GM18507 (cell line): ENCODE results near the gene C1QA.
A peak's percentile ranks its signal among the peaks of the same experiment; 100 is the strongest.
"Not testable (repeated sequence)": the region's sequence is repeated elsewhere in the genome, so short reads cannot be mapped to it uniquely, and the experiment has no call there.

Experiments used
- DNase-seq: peaks from one replicate; pipeline ENCODE4 v3.0.0; 2011; ENCODE audit warnings: low read depth; ENCODE audit not compliant: insufficient read length; ENCODE audit errors: extremely low spot score
- FAIRE-seq: peaks from 2 replicates; lab custom pipeline; 2011; peaks lifted over from hg19 to GRCh38; lab: Jason Lieb, UNC

The C1QA gene

DNA sequence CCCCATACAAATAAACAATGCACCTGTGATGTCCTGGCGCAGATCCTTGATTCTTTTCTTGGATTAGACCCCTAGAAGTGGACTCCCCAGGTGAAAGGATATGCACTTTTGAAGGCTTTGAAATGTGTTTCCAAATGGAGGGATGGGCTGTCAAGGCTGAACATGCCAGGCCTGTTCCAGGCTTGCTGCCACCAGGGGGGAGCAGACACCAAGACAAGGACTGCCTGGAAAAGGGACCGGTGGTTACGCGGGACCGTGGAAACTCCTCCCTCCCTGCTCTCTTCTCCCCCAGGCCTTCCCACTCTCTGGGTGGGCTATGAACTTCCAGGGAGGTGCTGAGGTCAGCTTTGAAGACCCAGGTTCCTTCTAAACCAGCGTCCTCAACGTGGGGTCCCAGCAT, 29.3 kb downstream of the C1QA start:
- no peak for FAIRE-seq
- no peak for DNase-seq

DNA sequence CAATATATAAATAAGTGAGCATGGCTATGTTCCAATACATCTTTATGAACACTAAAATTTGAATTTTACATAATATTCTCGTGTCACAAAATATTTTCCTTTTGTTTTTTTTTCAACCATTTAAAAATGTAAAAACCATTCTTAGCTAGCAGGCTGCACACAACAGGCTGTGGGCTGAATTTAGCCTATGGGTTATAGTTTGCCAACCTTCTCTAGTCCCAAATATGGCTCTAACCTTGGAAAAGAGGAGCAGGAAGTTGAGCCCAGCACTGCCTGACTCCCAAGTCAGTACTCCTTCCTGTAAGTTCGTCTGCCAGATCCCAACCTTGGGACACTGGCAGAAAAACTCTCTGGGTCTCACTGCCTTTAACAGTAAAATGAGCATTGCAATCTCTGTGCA, 30.0 kb downstream of the C1QA start:
- no peak for FAIRE-seq
- DNase-seq: no peak

DNA sequence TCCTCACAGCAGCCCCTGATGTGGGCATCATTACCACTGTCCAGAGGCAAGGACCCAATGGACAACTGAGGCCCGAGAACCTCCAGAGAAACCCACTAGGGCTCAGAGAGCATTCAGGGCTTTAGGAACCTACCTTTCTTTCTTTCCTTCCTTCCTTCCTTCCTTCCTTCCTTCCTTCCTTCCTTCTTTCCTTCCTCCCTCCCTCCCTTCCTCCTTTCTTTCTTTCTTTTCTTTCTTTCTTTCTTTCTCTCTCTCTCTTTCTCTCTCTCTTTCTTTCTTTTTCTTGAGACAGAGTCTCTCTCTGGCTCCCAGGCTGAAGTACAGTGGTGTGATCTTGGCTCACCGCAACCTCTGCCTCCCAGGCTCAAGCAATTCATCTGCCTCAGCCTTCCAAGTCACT, 32.4 kb downstream of the C1QA start:
- not testable (repeated sequence) for FAIRE-seq, DNase-seq

DNA sequence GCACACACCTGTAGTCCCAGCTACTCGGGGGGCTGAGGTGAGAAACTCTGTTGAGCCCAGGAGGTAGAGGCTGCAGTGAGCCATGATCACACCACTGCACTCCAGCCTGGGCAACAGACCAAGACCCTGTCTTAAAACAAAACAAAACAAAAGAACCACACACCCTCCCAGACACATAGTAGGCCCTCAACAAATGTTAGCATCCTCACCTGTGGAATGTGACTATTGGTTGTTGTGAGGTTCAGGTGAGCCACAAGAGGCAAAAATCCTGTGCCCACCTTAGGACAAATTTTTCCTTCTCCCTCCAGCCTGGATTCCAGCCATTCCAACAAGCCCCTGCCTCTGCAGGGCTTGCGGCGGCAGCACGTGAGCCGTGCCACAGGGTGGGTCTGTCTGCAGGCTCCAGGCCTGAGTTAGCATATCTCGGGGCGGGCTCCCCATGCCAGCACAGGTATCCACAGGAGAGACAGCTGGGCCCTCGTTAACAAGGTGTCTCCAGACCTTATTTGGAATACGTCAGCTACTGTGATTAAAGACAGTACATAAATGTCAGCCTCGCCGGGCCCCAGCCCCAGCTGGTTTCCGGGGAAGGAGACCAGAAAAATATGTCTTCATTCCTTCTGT, 34.0 kb downstream of the C1QA start:
- no peak for DNase-seq
- FAIRE-seq: no peak

DNA sequence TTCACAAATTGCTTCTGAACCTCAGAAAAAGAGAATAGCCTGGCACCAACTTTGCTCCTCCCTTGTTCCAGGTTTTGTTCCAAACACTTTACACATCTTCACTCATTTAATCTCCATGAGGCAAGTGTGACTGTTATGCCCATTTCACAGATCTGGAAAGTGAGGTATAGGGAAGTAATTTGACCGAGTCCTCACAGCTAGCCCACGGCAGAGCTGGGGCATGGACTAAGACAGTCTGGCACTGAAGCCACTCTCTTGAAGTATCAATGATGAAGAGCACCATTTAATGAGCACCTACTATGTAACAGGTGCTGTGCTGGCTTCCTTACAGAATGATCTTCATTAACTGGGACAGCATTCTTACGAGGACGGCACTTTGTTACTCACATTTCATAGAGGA, 35.6 kb downstream of the C1QA start:
- FAIRE-seq (no peak), DNase-seq (no peak)

DNA sequence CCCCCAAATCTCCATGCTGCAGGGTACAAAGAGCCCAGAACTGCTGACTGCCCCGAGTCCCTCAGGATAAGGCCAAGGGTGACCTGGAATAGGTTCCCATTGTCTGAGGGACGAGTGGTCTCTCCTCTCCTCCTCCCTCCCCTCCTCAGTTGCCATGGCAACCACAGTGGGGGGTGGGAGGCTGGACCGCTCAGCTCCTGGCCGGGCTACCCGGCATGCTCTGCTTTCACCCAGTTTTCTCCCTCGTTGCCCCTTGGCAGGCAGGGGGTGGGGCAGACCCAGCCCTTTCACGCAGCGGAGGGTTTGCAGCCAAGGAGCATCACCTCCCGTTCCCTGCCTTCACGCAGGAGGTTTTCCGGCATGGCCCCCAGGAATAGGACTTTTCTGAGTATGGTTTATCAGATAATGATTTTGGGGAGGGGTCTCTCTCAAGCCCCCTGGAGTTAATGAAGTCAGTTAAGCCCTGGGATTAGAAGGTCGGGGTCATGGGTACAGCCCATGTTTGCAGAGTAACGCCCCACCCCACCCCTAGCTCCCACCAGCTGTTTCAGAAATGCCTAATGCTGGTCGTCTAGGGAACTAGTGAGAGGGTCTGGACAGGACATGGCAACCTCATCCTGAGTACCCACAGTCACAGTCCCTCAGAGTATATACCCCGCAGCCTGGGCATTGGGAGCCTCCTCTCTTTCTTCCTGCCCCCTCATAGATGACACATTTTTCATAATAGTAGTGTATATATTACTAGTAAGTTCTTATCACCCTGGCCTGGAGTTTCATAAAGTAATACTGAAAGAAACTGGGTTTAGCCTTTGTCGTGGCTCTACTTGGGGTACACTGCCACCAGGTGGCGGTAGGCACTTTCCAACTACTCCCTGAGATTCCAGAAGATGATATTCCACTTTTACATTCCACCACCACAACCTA, 37.3 kb downstream of the C1QA start:
- DNase-seq (no peak), FAIRE-seq (peak; percentile 68)

DNA sequence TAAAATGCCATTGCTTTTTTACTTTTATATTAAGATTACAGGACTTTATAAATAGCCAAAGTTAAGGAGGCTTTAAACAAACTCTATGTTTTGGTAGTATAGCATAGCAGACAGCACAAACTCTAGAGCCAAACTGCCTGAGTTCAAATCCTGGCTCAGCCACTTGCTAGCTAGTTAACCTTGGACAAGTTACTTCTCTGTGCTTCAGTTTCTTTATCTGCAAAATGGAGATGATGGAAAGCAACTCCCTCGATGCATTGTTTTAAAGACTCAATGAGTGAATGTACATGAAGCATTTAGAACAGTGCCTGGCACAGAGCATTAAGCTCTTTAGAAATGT, 38.0 kb downstream of the C1QA start:
- DNase-seq: no peak
- FAIRE-seq: no peak

DNA sequence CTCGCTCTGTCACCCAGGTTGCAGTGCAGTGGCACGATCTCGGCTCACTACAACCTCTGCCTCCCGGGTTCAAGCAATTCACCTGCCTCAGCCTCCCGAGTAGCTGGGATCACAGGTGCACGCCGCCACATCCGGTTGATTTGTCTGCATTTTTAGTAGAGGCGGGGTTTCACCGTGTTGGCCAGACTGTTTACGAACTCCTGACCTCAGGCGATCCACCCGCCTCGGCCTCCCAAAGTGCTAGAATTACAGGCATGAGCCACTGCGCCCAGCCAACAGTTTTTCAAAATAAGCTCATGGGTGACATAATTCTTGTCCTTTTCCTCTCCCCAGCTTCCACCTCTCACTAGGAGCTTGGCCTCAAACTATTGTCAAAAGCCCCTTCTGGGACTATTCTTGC, 39.7 kb downstream of the C1QA start:
- FAIRE-seq, DNase-seq: not testable (repeated sequence)

DNA sequence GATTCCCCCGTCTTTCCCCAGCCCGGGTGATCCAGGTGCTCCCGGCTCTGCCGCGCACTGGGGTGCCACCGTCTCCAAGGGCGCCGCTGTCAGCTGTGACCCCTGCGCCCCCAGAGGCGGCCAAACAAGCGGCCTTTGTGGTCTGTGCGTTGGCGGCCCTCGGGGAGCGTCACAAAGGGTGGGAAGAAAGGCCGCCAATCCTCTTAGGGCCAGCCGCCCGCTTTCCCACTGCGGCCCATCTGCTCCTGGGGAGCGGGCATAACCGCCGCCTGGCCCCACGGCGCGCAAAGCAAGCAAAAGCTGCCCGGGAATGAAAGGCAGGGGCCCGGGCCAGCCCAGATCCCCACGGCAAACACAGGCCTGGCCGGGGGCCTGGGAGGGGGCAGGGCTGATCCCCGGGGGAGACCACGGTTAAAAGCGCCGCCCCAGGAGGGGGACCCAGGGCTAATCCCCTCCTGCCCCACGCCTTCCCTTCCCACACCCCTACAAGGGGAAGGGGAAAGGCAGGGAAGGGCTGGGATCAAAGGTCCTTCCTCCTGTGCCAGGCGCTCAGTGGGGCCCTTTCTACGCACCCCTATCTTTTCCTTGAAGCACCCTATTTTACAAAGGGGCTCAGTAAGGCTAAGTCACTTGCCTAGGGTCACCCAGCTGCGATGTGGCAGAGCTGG, 40.6 kb downstream of the C1QA start:
- FAIRE-seq (no peak), DNase-seq (no peak)

DNA sequence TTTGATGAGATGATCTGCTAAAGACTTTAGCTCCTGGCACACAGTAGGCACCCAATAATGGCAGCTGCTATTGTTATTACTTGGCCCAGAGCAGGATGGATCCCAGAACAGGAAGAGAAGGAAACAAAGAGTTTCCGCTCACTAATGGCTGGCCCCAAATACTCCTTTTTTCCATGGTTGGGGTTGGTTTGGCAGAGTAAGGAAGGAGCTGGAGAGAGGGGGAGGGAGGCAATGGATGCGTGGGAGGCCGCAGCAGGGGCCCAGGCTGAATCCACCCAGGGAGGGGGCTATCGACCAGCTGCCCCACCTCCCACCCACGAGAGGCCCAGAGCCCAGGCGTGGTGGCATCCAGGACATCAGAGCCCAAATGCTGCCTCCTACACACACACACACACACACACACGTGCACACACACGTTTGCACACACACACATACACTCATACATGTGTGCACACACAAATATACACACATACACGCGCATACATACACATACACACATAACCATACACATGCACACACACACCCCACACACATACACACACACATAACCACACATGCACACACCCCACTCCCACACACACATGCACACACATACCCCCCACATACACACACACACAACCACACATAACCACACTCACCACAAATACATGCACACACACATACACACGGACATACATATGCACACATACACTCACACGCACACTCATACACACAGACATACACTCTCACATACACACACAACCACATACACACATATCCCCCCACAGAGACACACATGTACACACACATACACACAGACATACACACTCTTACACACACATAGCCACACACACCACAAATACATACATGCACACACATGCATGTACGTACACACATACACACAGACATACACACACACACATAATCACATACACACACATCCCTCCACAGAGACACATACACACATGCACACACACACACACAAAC, 41.8 kb downstream of the C1QA start:
- no peak for FAIRE-seq

DNA sequence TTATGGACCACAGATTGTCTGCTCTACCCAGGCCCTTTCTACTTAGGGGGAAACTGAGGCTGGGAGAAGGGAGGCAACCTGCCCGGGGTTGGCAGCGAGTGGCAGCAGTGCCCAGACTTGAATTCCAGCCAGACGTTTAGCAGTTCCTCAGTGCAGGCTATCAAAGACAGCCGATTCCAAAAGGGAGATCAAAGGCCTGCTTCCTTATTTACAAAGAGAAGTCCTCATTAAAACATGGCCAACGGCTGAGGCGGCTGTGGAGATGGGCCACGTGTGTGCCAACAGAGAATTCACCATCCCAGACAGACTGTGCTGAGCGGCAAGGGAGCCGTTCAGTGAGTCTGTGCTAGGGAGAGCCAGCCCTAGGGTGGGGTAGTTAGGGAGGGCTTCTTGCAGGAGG, 44.3 kb downstream of the C1QA start:
- FAIRE-seq: no peak
- DNase-seq: no peak

More for the DNA sequence above, 41.8 kb downstream of the C1QA start:
- DNase-seq: no peak

DNA sequence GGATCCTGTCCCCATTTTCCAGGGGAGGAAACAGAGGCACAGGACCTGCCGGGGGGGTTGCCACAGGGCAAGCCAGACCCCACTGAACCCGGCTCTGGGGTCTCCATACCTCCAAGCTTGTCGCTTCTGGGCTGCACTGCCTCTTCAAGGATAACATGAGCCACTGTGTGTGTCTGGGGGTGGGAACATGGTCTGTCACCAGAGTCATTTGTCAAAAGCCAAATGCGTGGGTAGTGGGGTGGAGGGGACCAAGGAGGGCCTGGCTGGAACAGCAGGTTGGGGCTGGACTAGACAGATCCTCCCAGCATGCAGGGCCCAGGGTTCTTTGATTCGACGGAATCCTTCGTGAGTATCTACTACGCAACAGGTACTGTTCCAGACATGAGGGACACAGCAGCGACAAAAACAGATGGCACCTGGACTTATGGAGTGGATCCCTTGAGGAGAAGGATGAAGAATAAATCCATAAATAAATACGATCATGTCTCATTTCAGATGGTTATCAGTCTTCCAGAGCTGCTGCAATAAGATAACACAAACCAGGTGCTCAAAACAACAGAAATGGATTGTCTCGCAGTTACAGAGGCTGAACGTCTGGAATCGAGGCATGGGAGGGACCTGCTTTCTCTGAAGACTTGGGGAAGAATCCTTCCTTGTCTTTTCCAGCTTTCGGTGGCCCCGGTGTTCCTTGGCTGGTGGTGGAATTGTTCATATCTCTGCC, 45.3 kb downstream of the C1QA start:
- FAIRE-seq: no peak

DNA sequence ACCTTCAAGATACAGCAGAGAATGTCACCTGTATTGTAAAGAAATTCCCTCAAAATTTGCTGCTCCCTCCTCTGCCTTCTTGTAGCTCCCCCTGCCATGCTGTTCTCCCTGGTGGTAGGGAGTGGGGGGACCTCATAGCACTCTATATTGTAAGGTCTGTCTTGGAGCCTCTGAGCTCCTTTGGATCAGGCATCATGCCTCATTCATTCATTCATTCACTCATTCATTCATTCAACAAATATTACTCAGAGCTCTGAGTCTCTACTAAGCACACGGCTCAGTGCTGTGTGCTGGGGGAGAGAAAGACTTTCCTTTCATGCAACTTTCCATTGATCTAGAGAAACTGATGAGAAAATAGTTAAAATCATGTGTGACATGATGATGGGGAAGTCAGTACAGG, 47.1 kb downstream of the C1QA start:
- FAIRE-seq (no peak), DNase-seq (no peak)

More for the DNA sequence above, 45.3 kb downstream of the C1QA start:
- DNase-seq: no peak

DNA sequence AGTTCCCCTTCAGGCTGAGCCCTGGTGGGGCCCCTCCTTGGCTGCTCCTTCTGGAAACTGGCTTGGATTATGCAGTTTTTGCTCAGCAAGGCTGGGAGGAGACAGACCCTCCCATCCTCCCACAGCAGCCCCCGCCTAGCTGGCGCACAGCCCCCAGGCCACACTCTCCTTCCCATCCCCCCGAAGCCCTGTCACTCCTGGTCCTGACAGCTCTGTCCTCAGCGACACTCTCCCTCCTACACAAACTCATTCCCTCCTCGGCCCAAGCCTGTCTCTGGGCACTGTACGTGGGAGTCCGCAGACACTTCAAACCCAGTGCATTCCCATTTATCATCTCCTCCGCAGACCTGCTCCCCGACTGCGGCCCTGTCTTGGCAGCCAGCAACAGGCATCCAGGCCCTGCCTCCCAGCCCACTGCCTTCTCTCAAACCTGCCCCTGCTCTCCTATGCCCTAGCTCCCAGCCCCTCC, 49.2 kb downstream of the C1QA start:
- DNase-seq: no peak
- FAIRE-seq: no peak

DNA sequence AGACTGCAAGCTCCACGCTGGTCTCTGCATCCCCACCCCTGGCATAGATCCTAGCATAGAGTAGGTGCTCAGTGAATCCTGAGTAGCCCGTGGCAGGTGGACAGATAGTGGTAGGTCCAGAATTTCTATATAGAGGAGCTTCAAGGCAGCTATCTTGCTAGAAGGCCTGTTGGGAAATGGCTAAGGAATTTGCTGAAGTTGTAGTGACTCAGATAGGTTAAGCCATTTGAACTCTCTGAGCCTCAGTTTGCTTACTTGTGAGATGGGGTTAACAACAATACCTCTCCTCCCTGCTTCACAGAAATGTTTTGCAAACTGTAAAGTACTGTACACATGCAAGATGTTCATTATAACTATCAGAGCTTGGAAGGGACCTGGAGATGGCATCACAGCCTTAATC, 50.8 kb downstream of the C1QA start:
- FAIRE-seq (no peak), DNase-seq (no peak)

DNA sequence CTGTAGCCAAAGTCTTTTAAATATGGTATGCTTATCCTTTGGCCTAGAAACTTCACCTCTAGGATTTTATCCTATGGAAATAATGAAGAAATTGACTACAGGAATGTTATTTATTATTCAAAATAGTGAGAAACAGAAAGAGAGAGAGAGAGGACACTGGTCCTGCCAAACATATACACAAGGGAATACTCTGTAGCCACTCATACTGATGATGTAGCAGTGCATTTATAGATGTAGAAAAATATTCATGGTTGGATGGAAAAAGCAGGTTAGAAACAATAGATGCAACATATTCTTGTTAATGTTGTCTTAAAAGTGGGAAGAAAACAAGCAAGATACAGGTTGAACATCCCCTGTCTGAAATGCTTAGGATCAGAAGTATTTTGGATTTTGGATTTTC, 52.0 kb downstream of the C1QA start:
- DNase-seq (no peak), FAIRE-seq (no peak)
